SK-N-SH (cell line): ENCODE results near the gene MYOM1. TPM values are rescaled to one million over a fixed set of nuclear protein-coding genes. Genes with fewer than 3 reads are reported as not detected.

ENCODE experiments used
- CTCF ChIA-PET: fragments of 300-600, 350-600 bp; formaldehyde crosslinking; extraction: SDS; loops from one replicate; lab custom pipeline; 2021; lab: Yijun Ruan, JAX
- POLR2A ChIA-PET: fragments of 350-600 bp; sonication (Branson Sonifier 250); formaldehyde crosslinking; extraction: SDS; loops from one replicate; lab custom pipeline; 2020; ENCODE audit warnings: antibody characterized with exemption, inconsistent platforms; lab: Yijun Ruan, JAX
- DNase-seq: peaks from one replicate; pipeline ENCODE4 v3.0.0; 2012
- H2AFZ ChIP-seq: fragments of 200-600 bp; sonication (generic); 2 replicates; pipeline ENCODE4 v1.8.1; 2016; ENCODE audit warnings: antibody characterized with exemption, mild to moderate bottlenecking, low read depth
- H3F3A ChIP-seq: fragments of 200-600 bp; sonication (generic); replicated peaks from 2 replicates; pipeline ENCODE3; 2016; ENCODE audit warnings: antibody characterized with exemption, mild to moderate bottlenecking; ENCODE audit not compliant: insufficient read depth
- H3K27ac ChIP-seq, 2 experiments: fragments of 200-500 bp in 1 of 2; fragments of 200-600 bp in 1 of 2; sonication (Bioruptor generic) in 1 of 2; sonication (generic), shearing (Covaris generic) in 1 of 2; 2 replicates each; pipeline versions ENCODE4 v1.5.1 to v1.6.1; 2014 to 2016; ENCODE audit warnings: low read depth in 2 of 2, inconsistent platforms in 1 of 2, low read length in 1 of 2, mild to moderate bottlenecking in 1 of 2, mixed read lengths in 1 of 2
- H3K27me3 ChIP-seq: fragments of 200-600 bp; sonication (generic), shearing (Covaris generic); 2 replicates; pipeline ENCODE4 v1.6.1; 2016; ENCODE audit warnings: mixed run types; ENCODE audit not compliant: insufficient read depth
- H3K36me3 ChIP-seq, 2 experiments: fragments of 200-500 bp in 1 of 2; fragments of 200-600 bp in 1 of 2; sonication (Bioruptor generic) in 1 of 2; sonication (generic) in 1 of 2; replicated peaks in 1 of 2; 2 replicates each; pipeline versions ENCODE3 to v1.5.1; 2014 to 2016; ENCODE audit warnings: low read length in 1 of 2, mild to moderate bottlenecking in 1 of 2; ENCODE audit not compliant: insufficient read depth in 2 of 2, control insufficient read depth in 1 of 2
- H3K4me1 ChIP-seq, 2 experiments: fragments of 200-500 bp in 1 of 2; fragments of 200-600 bp in 1 of 2; sonication (Bioruptor generic) in 1 of 2; sonication (generic), shearing (Covaris generic) in 1 of 2; 2 replicates each; pipeline versions ENCODE4 v1.5.1 to v1.6.1; 2014 to 2016; ENCODE audit warnings: low read depth in 1 of 2, low read length in 1 of 2, mixed run types in 1 of 2; ENCODE audit not compliant: insufficient read depth in 2 of 2, control insufficient read depth in 1 of 2
- H3K4me2 ChIP-seq: fragments of 200-600 bp; sonication (generic), shearing (Covaris generic); 2 replicates; pipeline ENCODE4 v1.6.1; 2017; ENCODE audit warnings: mixed run types
- H3K4me3 ChIP-seq, 2 experiments: fragments of 200-500 bp in 1 of 2; fragments of 200-600 bp in 1 of 2; sonication (Bioruptor generic) in 1 of 2; sonication (generic), shearing (Covaris generic) in 1 of 2; 2 replicates each; pipeline versions ENCODE4 v1.5.1 to v1.8.1; 2014 to 2016; ENCODE audit warnings: low read depth in 2 of 2, inconsistent platforms in 1 of 2, low read length in 1 of 2, mild to moderate bottlenecking in 1 of 2, mixed read lengths in 1 of 2, moderate library complexity in 1 of 2
- H3K79me2 ChIP-seq: fragments of 200-600 bp; sonication (generic); 2 replicates; pipeline ENCODE4 v1.8.1; 2017; ENCODE audit warnings: mild to moderate bottlenecking; ENCODE audit not compliant: insufficient read depth
- H3K9ac ChIP-seq: fragments of 200-600 bp; sonication (generic); 2 replicates; pipeline ENCODE4 v1.6.1; 2017; ENCODE audit warnings: mixed run types
- H3K9me2 ChIP-seq: fragments of 200-600 bp; sonication (generic); 2 replicates; pipeline ENCODE4 v1.6.1; 2017; ENCODE audit warnings: mixed run types
- H3K9me3 ChIP-seq: fragments of 200-600 bp; sonication (generic); 2 replicates; pipeline ENCODE4 v1.6.1; 2017; ENCODE audit warnings: mixed run types, mild to moderate bottlenecking, moderate library complexity
- H4K20me1 ChIP-seq: fragments of 200-600 bp; sonication (generic); 2 replicates; pipeline ENCODE4 v1.6.1; 2017; ENCODE audit warnings: mild to moderate bottlenecking, mixed run types; ENCODE audit not compliant: insufficient read depth
- CHD2 ChIP-seq: fragments of 150-350 bp; IDR thresholded peaks from 2 replicates; pipeline ENCODE4 v1.6.1; 2018; ENCODE audit warnings: low read length; ENCODE audit not compliant: partially characterized antibody
- ELF1 ChIP-seq: IDR thresholded peaks from 2 replicates; pipeline ENCODE4 v1.4.0; 2012
- EZH2phosphoT487 ChIP-seq: fragments of 200-600 bp; sonication (generic); IDR thresholded peaks from 2 replicates; pipeline ENCODE4 v1.6.1; 2017; ENCODE audit warnings: low read depth, mixed run types, mild to moderate bottlenecking, antibody characterized with exemption, moderate library complexity, borderline replicate concordance
- FOXM1 ChIP-seq: IDR thresholded peaks from 2 replicates; pipeline ENCODE4 v1.4.0; 2012; ENCODE audit warnings: low read depth, mild to moderate bottlenecking
- GATA2 ChIP-seq: sonication (generic); formaldehyde crosslinking; IDR thresholded peaks from 2 replicates; pipeline ENCODE4 v1.5.0; 2020; ENCODE audit warnings: mild to moderate bottlenecking, missing genetic modification reagents
- JUND ChIP-seq: IDR thresholded peaks from 2 replicates; pipeline ENCODE4 v1.4.0; 2012
- MEF2A ChIP-seq: IDR thresholded peaks from 2 replicates; pipeline ENCODE4 v1.4.0; 2012; ENCODE audit warnings: low read depth, borderline replicate concordance
- NFIC ChIP-seq: IDR thresholded peaks from 2 replicates; pipeline ENCODE4 v1.4.0; 2012; ENCODE audit warnings: borderline replicate concordance
- NRF1 ChIP-seq: IDR thresholded peaks from 2 replicates; pipeline ENCODE4 v1.6.1; 2012; ENCODE audit warnings: low read depth, mild to moderate bottlenecking, low read length
- PBX3 ChIP-seq: IDR thresholded peaks from 2 replicates; pipeline ENCODE4; 2012
- RCOR1 ChIP-seq: fragments of 150-350 bp; IDR thresholded peaks from 2 replicates; pipeline ENCODE4 v1.6.1; 2017; ENCODE audit warnings: antibody characterized with exemption, low read length
- RFX5 ChIP-seq: IDR thresholded peaks from 2 replicates; pipeline ENCODE4 v1.6.1; 2012; ENCODE audit warnings: mild to moderate bottlenecking, improper control_type of control experiment, low read length
- SIN3A ChIP-seq: IDR thresholded peaks from 2 replicates; pipeline ENCODE4 v1.6.1; 2012; ENCODE audit warnings: low read depth, mild to moderate bottlenecking, low read length, moderate library complexity, borderline replicate concordance
- SMC3 ChIP-seq: IDR thresholded peaks from 2 replicates; pipeline ENCODE4 v1.6.1; 2012; ENCODE audit warnings: low read depth, low read length, improper control_type of control experiment
- TEAD4 ChIP-seq: IDR thresholded peaks from 2 replicates; pipeline ENCODE4 v1.4.0; 2012; ENCODE audit warnings: mild to moderate bottlenecking, borderline replicate concordance; ENCODE audit not compliant: insufficient read depth
- YY1 ChIP-seq: IDR thresholded peaks from 2 replicates; pipeline ENCODE4 v1.4.0; 2012; ENCODE audit warnings: low read depth, mild to moderate bottlenecking
- WGBS: methylation state at CpG from one replicate; pipeline ENCODE4 v1.1.6; 2017; ENCODE audit warnings: low lambda C conversion rate; 5-methylcytosine and 5-hydroxymethylcytosine counted together
- polyA plus RNA-seq, 3 experiments: library from polyadenylated mRNA; depleted of rRNA; stranded (reverse); fragments of >200 nt; gene quantifications; 2 replicates each; pipeline ENCODE4 v1.2.3, GENCODE V29; 2012
- TF ChIP-seq, protein P1 (sequence below): IDR thresholded peaks from 2 replicates; pipeline ENCODE4 v1.6.1; 2012; ENCODE audit warnings: mild to moderate bottlenecking, low read depth, low read length, moderate library complexity
- TF ChIP-seq, protein P2 (sequence below): IDR thresholded peaks from 2 replicates; pipeline ENCODE4 v1.4.0; 2012; ENCODE audit warnings: low read depth, borderline replicate concordance
- TF ChIP-seq, protein P3 (sequence below): fragments of 150-350 bp; IDR thresholded peaks from 2 replicates; pipeline ENCODE4 v1.6.1; 2016; ENCODE audit warnings: mild to moderate bottlenecking, low read depth, low read length

Gene MYOM1
- polyA plus RNA-seq, 1 of the 3 experiments (the other 2 are of a cell fraction) = 0.07 TPM

GRCh38 chr18:3053081-3053480 lies 166.7 kb downstream of the MYOM1 start:
- H3K9ac ChIP-seq = no peak overlapping the region
- POLR2A ChIA-PET = no interaction called here
- H3K36me3 ChIP-seq = no peaks in the 10 kb centered on the region
- no peaks in the 10 kb centered on the region for H3K27me3 ChIP-seq
- DNase-seq = no peak
- H4K20me1 ChIP-seq = no peaks in the 10 kb centered on the region
- no peak overlapping the region for H2AFZ ChIP-seq
- WGBS = 97% methylated on average over 4 of the region's 4 CpGs
- CTCF ChIA-PET = interaction anchor here (1.1 to 2.4 kb wide), 2 partner anchors 10 to 115 kb away, joined by 3 to 10 read pairs; no protein-coding TSS in a partner anchor
- no peak overlapping the region for H3K4me2 ChIP-seq
- peaks cover 0 to 2% of the 10 kb centered on the region in 2 experiments; a peak in 1 of 4 replicates for H3K4me1 ChIP-seq
- no peaks in the 10 kb centered on the region for H3K79me2 ChIP-seq
- TF ChIP-seq CHD2 (no peak), SMC3 (no peak), TEAD4 (no peak), GATA2 (no peak), NFIC (no peak), RCOR1 (no peak), JUND (no peak), NRF1 (no peak), MEF2A (no peak), FOXM1 (no peak)
- TF ChIP-seq, protein P1, sequence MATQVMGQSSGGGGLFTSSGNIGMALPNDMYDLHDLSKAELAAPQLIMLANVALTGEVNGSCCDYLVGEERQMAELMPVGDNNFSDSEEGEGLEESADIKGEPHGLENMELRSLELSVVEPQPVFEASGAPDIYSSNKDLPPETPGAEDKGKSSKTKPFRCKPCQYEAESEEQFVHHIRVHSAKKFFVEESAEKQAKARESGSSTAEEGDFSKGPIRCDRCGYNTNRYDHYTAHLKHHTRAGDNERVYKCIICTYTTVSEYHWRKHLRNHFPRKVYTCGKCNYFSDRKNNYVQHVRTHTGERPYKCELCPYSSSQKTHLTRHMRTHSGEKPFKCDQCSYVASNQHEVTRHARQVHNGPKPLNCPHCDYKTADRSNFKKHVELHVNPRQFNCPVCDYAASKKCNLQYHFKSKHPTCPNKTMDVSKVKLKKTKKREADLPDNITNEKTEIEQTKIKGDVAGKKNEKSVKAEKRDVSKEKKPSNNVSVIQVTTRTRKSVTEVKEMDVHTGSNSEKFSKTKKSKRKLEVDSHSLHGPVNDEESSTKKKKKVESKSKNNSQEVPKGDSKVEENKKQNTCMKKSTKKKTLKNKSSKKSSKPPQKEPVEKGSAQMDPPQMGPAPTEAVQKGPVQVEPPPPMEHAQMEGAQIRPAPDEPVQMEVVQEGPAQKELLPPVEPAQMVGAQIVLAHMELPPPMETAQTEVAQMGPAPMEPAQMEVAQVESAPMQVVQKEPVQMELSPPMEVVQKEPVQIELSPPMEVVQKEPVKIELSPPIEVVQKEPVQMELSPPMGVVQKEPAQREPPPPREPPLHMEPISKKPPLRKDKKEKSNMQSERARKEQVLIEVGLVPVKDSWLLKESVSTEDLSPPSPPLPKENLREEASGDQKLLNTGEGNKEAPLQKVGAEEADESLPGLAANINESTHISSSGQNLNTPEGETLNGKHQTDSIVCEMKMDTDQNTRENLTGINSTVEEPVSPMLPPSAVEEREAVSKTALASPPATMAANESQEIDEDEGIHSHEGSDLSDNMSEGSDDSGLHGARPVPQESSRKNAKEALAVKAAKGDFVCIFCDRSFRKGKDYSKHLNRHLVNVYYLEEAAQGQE = no peak
- H3K4me3 ChIP-seq = no peak overlapping the region
- H3K27ac ChIP-seq = no peak overlapping the region
- H3F3A ChIP-seq = no peaks in the 10 kb centered on the region
- H3K9me3 ChIP-seq = no peaks in the 10 kb centered on the region
- H3K9me2 ChIP-seq = no peaks in the 10 kb centered on the region

- POLR2A ChIA-PET = no interaction called here
- TF ChIP-seq, protein P2, sequence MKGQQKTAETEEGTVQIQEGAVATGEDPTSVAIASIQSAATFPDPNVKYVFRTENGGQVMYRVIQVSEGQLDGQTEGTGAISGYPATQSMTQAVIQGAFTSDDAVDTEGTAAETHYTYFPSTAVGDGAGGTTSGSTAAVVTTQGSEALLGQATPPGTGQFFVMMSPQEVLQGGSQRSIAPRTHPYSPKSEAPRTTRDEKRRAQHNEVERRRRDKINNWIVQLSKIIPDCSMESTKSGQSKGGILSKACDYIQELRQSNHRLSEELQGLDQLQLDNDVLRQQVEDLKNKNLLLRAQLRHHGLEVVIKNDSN = no peak
- TF ChIP-seq, protein P1 = no peak
- no peak for TF ChIP-seq RFX5
- TF ChIP-seq EZH2phosphoT487 = no peak
- TF ChIP-seq PBX3 = no peak
- TF ChIP-seq, protein P3, sequence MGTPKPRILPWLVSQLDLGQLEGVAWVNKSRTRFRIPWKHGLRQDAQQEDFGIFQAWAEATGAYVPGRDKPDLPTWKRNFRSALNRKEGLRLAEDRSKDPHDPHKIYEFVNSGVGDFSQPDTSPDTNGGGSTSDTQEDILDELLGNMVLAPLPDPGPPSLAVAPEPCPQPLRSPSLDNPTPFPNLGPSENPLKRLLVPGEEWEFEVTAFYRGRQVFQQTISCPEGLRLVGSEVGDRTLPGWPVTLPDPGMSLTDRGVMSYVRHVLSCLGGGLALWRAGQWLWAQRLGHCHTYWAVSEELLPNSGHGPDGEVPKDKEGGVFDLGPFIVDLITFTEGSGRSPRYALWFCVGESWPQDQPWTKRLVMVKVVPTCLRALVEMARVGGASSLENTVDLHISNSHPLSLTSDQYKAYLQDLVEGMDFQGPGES = no peak
- no peak for TF ChIP-seq SIN3A
- TF ChIP-seq ELF1 = no peak
- TF ChIP-seq YY1 = no peak
- no peak for TF ChIP-seq FOXM1
Observed at GRCh38 chr18:3052411-3052758, 167.4 kb downstream of the MYOM1 start.

More at GRCh38 chr18:3052411-3052758, 167.4 kb downstream of the MYOM1 start:
- Histone ChIP-seq H2AFZ (no peak overlapping the region), H3K4me1 (peaks cover 0 to 3% of the 10 kb centered on the region in 2 experiments; a peak in 1 of 4 replicates), H3K4me2 (no peak overlapping the region), H3F3A (no peaks in the 10 kb centered on the region), H3K4me3 (no peak overlapping the region), H3K9me2 (no peaks in the 10 kb centered on the region), H3K27ac (no peak overlapping the region), H3K36me3 (no peaks in the 10 kb centered on the region), H4K20me1 (no peaks in the 10 kb centered on the region), H3K27me3 (no peaks in the 10 kb centered on the region), H3K9me3 (no peaks in the 10 kb centered on the region), H3K79me2 (no peaks in the 10 kb centered on the region), H3K9ac (no peak overlapping the region)
- CTCF ChIA-PET = interaction anchor here (1.1 to 2.4 kb wide), 2 partner anchors 10 to 114 kb away, joined by 3 to 10 read pairs; no protein-coding TSS in a partner anchor
- 67% methylated on average over 2 of the region's 2 CpGs for WGBS
- DNase-seq = no peak
